Gastrocnemius medialis (tissue), 4 donors: ENCODE results near the gene CCBE1. TPM values are rescaled to one million over a fixed set of nuclear protein-coding genes. Genes with fewer than 3 reads are reported as not detected.

Source experiments
- ATAC-seq, 2 donors: fragments of 150-250 bp; one replicate each; pipeline ENCODE4 v1.9.1; 2016
- DNase-seq, 2 donors: peaks; one replicate each; pipeline ENCODE4 v3.0.0-alpha.2; 2019
- H3K27ac ChIP-seq, 4 donors: fragments of 200-600 bp; sonication (generic); 1 replicate in 1 of 4; 2 replicates in 3 of 4; pipeline ENCODE4 v1.5.1; 2016 to 2018; ENCODE audit warnings: mild to moderate bottlenecking in 2 of 4, moderate library complexity in 1 of 4
- H3K27me3 ChIP-seq, 3 donors: fragments of 200-600 bp; sonication (generic) in 2 of 3; 1 replicate in 1 of 3; 2 replicates in 2 of 3; pipeline versions ENCODE4 v1.5.1 to v1.6.0; 2016 to 2019; ENCODE audit warnings: mild to moderate bottlenecking in 1 of 3, moderate library complexity in 1 of 3
- H3K36me3 ChIP-seq, 2 donors: fragments of 200-600 bp; sonication (generic) in 1 of 2; one replicate each; pipeline ENCODE4 v1.5.1; 2017 to 2018
- H3K4me1 ChIP-seq, 2 donors: fragments of 200-600 bp; sonication (generic) in 1 of 2; one replicate each; pipeline ENCODE4 v1.5.1; 2016 to 2017; ENCODE audit warnings: mild to moderate bottlenecking in 2 of 2
- H3K4me3 ChIP-seq, 4 donors: fragments of 200-600 bp; sonication (generic) in 3 of 4; 1 replicate in 1 of 4; 2 replicates in 3 of 4; pipeline ENCODE4 v1.5.1; 2016 to 2019; ENCODE audit warnings: mild to moderate bottlenecking in 2 of 4
- H3K9me3 ChIP-seq, 3 donors: fragments of 200-600 bp; sonication (generic) in 2 of 3; 1 replicate in 1 of 3; 2 replicates in 2 of 3; pipeline ENCODE4 v1.5.1; 2016 to 2019
- POLR2A ChIP-seq, 2 donors: fragments of 450-650 bp; IDR thresholded peaks; one replicate each; pipeline ENCODE4 v1.6.1; 2017; ENCODE audit warnings: antibody characterized with exemption in 2 of 2, mild to moderate bottlenecking in 2 of 2, moderate library complexity in 2 of 2
- in situ Hi-C, 4 donors: fragments of 200-750 bp; cut with MboI; loops; one replicate each; pipeline versions ENCODE4 v1.15.0 to v1.8.0; 2017; ENCODE audit warnings: low sequenced_read_pairs in 4 of 4
- intact Hi-C: fragments of 100-400 bp; cut with DNase I; formaldehyde crosslinking; loops from one replicate; pipeline ENCODE4 v1.15.1; 2023; ENCODE audit warnings: low total_unique reads
- total RNA-seq, 4 donors: library from RNA; depleted of rRNA; stranded (reverse); fragments of >200 nt; gene quantifications; one replicate each; pipeline versions ENCODE4 v1.1.0 to v1.2.3, GENCODE V29; 2016
- TF ChIP-seq, protein P1 (sequence below), 5 experiments: fragments of 450-650 bp in 3 of 5; fragments of 200-600 bp in 2 of 5; sonication (generic) in 2 of 5; IDR thresholded peaks in 4 of 5; conservative IDR thresholded peaks in 1 of 5; 1 replicate in 4 of 5; 2 replicates in 1 of 5; pipeline ENCODE4 v1.5.1; 2016 to 2019; ENCODE audit warnings: antibody characterized with exemption in 5 of 5, mild to moderate bottlenecking in 3 of 5, moderate library complexity in 3 of 5

The CCBE1 gene
- total RNA-seq, 4 donors from 2014 or later, result 0.44 to 2.7 (median 1.3) TPM

GRCh38 chr18:59597049-59597448 lies 100.2 kb downstream of the CCBE1 start:
- DNase-seq (no peak), ATAC-seq (no peak)
- Histone ChIP-seq H3K27ac (no peak overlapping the region), H3K4me3 (no peak overlapping the region), H3K9me3 (no peaks in the 10 kb centered on the region), H3K4me1 (no peaks in the 10 kb centered on the region), H3K27me3 (no peaks in the 10 kb centered on the region), H3K36me3 (no peaks in the 10 kb centered on the region)
- TF ChIP-seq, protein P1, sequence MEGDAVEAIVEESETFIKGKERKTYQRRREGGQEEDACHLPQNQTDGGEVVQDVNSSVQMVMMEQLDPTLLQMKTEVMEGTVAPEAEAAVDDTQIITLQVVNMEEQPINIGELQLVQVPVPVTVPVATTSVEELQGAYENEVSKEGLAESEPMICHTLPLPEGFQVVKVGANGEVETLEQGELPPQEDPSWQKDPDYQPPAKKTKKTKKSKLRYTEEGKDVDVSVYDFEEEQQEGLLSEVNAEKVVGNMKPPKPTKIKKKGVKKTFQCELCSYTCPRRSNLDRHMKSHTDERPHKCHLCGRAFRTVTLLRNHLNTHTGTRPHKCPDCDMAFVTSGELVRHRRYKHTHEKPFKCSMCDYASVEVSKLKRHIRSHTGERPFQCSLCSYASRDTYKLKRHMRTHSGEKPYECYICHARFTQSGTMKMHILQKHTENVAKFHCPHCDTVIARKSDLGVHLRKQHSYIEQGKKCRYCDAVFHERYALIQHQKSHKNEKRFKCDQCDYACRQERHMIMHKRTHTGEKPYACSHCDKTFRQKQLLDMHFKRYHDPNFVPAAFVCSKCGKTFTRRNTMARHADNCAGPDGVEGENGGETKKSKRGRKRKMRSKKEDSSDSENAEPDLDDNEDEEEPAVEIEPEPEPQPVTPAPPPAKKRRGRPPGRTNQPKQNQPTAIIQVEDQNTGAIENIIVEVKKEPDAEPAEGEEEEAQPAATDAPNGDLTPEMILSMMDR (IDR thresholded peaks at IDR 0.05 in 4 of 5, conservative IDR thresholded peaks at IDR 0.05 in 1 of 5), result no peak
- TF ChIP-seq POLR2A (IDR thresholded peaks at IDR 0.05), result no peak
- intact Hi-C loops (no loop called here), in situ Hi-C loops (no loop called here)

DNA sequence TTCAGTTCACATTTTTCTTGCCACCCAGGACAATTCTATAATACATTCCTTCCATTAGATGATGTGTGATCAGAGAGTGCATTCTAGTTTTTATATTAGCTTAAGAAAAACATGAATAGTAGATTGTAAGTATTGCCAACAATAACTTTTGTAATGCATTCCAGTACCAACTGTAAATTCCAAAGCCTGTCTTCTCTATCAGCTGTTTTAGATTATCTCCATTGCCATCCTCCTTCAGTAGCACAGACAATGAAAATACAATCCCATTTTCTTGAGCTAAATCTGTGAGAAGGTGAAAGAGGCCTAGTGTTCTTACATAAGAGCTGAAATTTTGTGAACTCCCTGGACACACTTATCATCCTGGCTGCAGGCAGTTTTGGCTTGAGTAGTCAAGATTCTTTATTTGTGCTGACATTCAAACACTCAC lies 103.9 kb downstream of the CCBE1 start:
- H3K4me1 ChIP-seq, result no peaks in the 10 kb centered on the region
- no peak overlapping the region for H3K27ac ChIP-seq
- TF ChIP-seq, protein P1 (IDR thresholded peaks at IDR 0.05 in 4 of 5, conservative IDR thresholded peaks at IDR 0.05 in 1 of 5), result no peak
- TF ChIP-seq POLR2A (IDR thresholded peaks at IDR 0.05), result no peak
- in situ Hi-C loops (no loop called here), intact Hi-C loops (no loop called here)
- H3K9me3 ChIP-seq, result no peaks in the 10 kb centered on the region
- H3K27me3 ChIP-seq, result no peaks in the 10 kb centered on the region
- H3K36me3 ChIP-seq, result no peaks in the 10 kb centered on the region
- no peak for DNase-seq
- no peak for ATAC-seq
- H3K4me3 ChIP-seq, result no peak overlapping the region

DNA sequence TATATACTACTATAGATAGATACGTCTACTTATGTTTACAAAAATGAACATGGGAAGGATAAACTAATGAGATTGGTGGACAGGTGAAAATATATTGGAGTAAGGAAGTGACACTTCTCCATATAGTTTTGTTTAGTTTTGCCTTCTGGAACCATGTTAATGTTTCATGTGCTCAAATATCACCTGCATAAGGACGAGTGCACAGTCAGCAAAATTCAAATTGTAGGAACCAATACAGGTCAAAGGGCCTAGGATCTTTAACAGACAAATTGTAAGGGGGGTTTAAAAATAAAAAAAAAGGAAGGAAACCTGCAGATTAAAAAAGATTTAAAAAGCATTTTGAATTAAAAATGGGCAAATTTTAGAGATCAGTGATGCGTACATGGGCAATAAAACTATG lies 104.6 kb downstream of the CCBE1 start:
- in situ Hi-C loops, result no loop called here
- no peak overlapping the region for H3K4me3 ChIP-seq
- DNase-seq (no peak), ATAC-seq (no peak)
- H3K27me3 ChIP-seq, result no peaks in the 10 kb centered on the region
- H3K36me3 ChIP-seq, result no peaks in the 10 kb centered on the region
- TF ChIP-seq POLR2A (IDR thresholded peaks at IDR 0.05), result no peak
- TF ChIP-seq, protein P1 (IDR thresholded peaks at IDR 0.05 in 4 of 5, conservative IDR thresholded peaks at IDR 0.05 in 1 of 5), result no peak
- H3K4me1 ChIP-seq, result no peaks in the 10 kb centered on the region
- intact Hi-C loops, result no loop called here
- H3K27ac ChIP-seq, result no peak overlapping the region
- H3K9me3 ChIP-seq, result no peaks in the 10 kb centered on the region

- no peak overlapping the region for H3K27ac ChIP-seq
- H3K9me3 ChIP-seq, result no peaks in the 10 kb centered on the region
- no peak for ATAC-seq
- in situ Hi-C loops (no loop called here), intact Hi-C loops (no loop called here)
- H3K27me3 ChIP-seq, result no peaks in the 10 kb centered on the region
- TF ChIP-seq, protein P1 (IDR thresholded peaks at IDR 0.05 in 4 of 5, conservative IDR thresholded peaks at IDR 0.05 in 1 of 5), result no peak
- TF ChIP-seq POLR2A (IDR thresholded peaks at IDR 0.05), result no peak
- no peak overlapping the region for H3K4me3 ChIP-seq
- H3K36me3 ChIP-seq, result no peaks in the 10 kb centered on the region
- no peak for DNase-seq
- H3K4me1 ChIP-seq, result no peaks in the 10 kb centered on the region
These were observed 114.8 kb downstream of the CCBE1 start for GRCh38 chr18:59582395-59582794.

DNA sequence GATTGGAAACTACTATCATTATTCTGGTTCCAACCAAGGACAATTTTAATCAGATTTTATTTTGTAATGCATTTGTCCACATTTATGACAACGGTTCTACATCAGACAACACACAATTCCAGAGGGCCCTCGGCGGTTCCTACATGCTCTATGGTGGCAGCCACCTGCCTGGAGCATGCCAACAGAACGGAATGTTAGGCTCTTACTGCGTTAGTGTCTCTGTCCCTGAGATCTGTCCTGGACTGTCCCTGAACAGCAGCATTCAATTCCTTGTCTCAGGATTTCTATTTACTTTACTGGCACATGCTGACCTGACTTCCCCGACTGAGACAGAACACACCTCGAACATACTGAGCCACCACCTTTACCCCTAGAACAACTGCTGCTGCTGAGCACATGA lies 117.7 kb downstream of the CCBE1 start:
- H3K9me3 ChIP-seq, result no peaks in the 10 kb centered on the region
- TF ChIP-seq, protein P1 (IDR thresholded peaks at IDR 0.05 in 4 of 5, conservative IDR thresholded peaks at IDR 0.05 in 1 of 5), result no peak
- TF ChIP-seq POLR2A (IDR thresholded peaks at IDR 0.05), result no peak
- H3K4me3 ChIP-seq, result no peak overlapping the region
- H3K27me3 ChIP-seq, result no peaks in the 10 kb centered on the region
- no peaks in the 10 kb centered on the region for H3K36me3 ChIP-seq
- DNase-seq, result no peak
- intact Hi-C loops, result no loop called here
- no peak for ATAC-seq
- in situ Hi-C loops, result no loop called here
- no peaks in the 10 kb centered on the region for H3K4me1 ChIP-seq
- no peak overlapping the region for H3K27ac ChIP-seq
